ENCODE results near the gene ARHGAP5. TPM values are rescaled to one million over a fixed set of nuclear protein-coding genes. Genes with fewer than 3 reads are reported as not detected.
A peak's percentile ranks its signal among the peaks of the same experiment; 100 is the strongest.

ARHGAP5 gene
- total and polyA plus RNA-seq, 2 donors (not counting 3 experiments of a cell fraction or from before 2014, with no cell fraction given), result 4.3 to 36.2 TPM

DNA sequence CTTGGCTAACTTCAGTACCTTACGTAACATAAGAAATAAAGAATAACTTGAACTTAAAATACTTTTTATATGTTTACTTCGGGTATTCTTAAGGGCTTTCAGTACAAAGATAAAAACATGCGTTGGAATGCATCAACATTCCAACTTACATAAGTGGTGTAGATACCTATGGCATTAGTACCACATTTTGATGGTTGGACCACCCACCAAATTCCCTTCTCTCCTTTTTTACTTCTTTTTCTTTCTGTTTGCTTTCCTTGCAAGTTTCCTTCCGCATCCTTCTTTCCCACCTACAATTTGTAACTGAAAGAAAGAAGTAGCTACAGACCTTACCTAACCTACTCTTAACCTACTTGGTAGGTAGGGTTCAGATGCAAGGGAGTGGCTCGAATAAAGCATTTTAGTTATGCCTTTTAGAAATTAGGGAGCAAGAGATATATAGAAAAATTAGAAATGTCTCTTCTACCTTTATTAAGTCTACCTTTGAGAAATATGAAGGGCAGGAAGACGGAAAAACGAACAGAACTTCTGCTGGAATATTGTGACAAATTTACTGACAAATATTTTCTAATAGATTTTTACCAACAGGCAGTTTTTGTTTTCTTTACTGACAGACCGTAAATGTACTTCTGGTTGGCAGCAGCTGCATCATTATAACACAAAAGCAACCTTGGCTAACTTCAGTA lies 2.1 kb upstream of the ARHGAP5 start:
- intact Hi-C loops (cut with micrococcal nuclease), result loop anchor here (5.0 kb wide), 3 partner anchors 437 to 1848 kb away; no protein-coding TSS in a partner anchor

More for the DNA sequence above, 2.1 kb upstream of the ARHGAP5 start:
- peaks cover 2 to 4% of the 10 kb centered on the region in 2 experiments for H3K27me3 ChIP-seq (ENCODE audit: control insufficient read depth in 2 of 2, insufficient read depth in 2 of 2, low read length in 2 of 2)
- H3K4me2 ChIP-seq (ENCODE audit: insufficient read depth, low read length), result peak overlapping the region; percentile 90
- no TSS peak for BruUV-seq (replicated peaks)
- dilution Hi-C loops (cut with MboI; ENCODE audit: extremely low pct_ligation_motif_present, low sequenced_read_pairs), result no loop called here
- ChIA-PET CTCF (interaction anchor here (2.0 to 4.2 kb wide), 2 partner anchors 179 to 485 kb away, joined by 9 to 40 read pairs; no protein-coding TSS in a partner anchor), POLR2A (no interaction called here)
- no peak overlapping the region for H3K27ac ChIP-seq (ENCODE audit: insufficient read depth, low read depth, low read length)
- H3K9ac ChIP-seq (replicated peaks; ENCODE audit: extremely low read depth, insufficient read depth, low read length), result no peak overlapping the region
- no peak overlapping the region for H2AFZ ChIP-seq (ENCODE audit: low read depth, low read length)
- H3K36me3 ChIP-seq (ENCODE audit: control insufficient read depth in 2 of 2, extremely low read depth in 1 of 2, insufficient read depth in 2 of 2, low read length in 2 of 2), result no peaks in the 10 kb centered on the region
- no peaks in the 10 kb centered on the region for H3K9me1 ChIP-seq (replicated peaks; ENCODE audit: control insufficient read depth, extremely low read depth, insufficient read depth, low read length)
- DNase-seq (ENCODE audit: low read depth, low spot score) (no peak), FAIRE-seq (no peak)
- H3K4me1 ChIP-seq (ENCODE audit: control insufficient read depth, extremely low read depth, insufficient read depth, low read length), result peaks cover 17% of the 10 kb centered on the region
- peak overlapping the region in 1 of 3 experiments; percentile 72 for H3K4me3 ChIP-seq (replicated peaks in 1 of 3; ENCODE audit: insufficient read depth in 1 of 3, low read depth in 1 of 3, low read length in 3 of 3)
- H3K9me3 ChIP-seq (replicated peaks; ENCODE audit: control insufficient read depth, insufficient read depth, low read length), result no peaks in the 10 kb centered on the region
- H3K79me2 ChIP-seq (ENCODE audit: control insufficient read depth, insufficient read depth, low read length), result peaks cover 24% of the 10 kb centered on the region
- no peaks in the 10 kb centered on the region for H4K20me1 ChIP-seq (replicated peaks; ENCODE audit: control insufficient read depth, extremely low read depth, insufficient read depth, low read length)
- TF ChIP-seq POLR2A (IDR thresholded peaks at IDR 0.05; ENCODE audit: low read depth, low read length) (no peak), CTCF (IDR thresholded peaks at IDR 0.05; ENCODE audit: extremely low read depth in 1 of 2, insufficient read depth in 1 of 2, low read depth in 1 of 2, low read length in 2 of 2) (no peak), JUN (IDR thresholded peaks at IDR 0.05; ENCODE audit: borderline replicate concordance, insufficient read depth, insufficient read length, low read depth) (no peak), FOS (IDR thresholded peaks at IDR 0.05; ENCODE audit: borderline replicate concordance, insufficient read depth, low read length) (no peak), EZH2 (IDR thresholded peaks at IDR 0.05; ENCODE audit: borderline replicate concordance, low read depth, low read length, severe bottlenecking) (no peak), GATA2 (IDR thresholded peaks at IDR 0.05; ENCODE audit: insufficient read depth, insufficient read length, low read depth, low read length) (no peak), MYC (IDR thresholded peaks at IDR 0.05; ENCODE audit: low read depth, low read length) (no peak), POLR2AphosphoS5 (IDR thresholded peaks at IDR 0.05; ENCODE audit: insufficient read depth, low read depth, low read length) (no peak)
- TF ChIP-seq, protein P1, sequence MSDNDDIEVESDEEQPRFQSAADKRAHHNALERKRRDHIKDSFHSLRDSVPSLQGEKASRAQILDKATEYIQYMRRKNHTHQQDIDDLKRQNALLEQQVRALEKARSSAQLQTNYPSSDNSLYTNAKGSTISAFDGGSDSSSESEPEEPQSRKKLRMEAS (IDR thresholded peaks at IDR 0.05; ENCODE audit: insufficient read depth, insufficient read length), result no peak
